PC-3 (cell line): Measurements from ENCODE around the gene PAFAH2.

Source experiments
- CTCF ChIP-seq: fragments of 300-600 bp; sonication (generic); conservative IDR thresholded peaks from 2 replicates; pipeline ENCODE4 v1.5.1; 2017; ENCODE audit warnings: antibody characterized with exemption, low read depth, mild to moderate bottlenecking, low read length
- EZH2 ChIP-seq: fragments of 300-600 bp; sonication (generic); IDR thresholded peaks from one replicate; pipeline ENCODE4 v1.6.1; 2017; ENCODE audit warnings: antibody characterized with exemption, mild to moderate bottlenecking, low read length; ENCODE audit not compliant: unreplicated experiment
- EZH2phosphoT487 ChIP-seq: fragments of 300-600 bp; sonication (generic); IDR thresholded peaks from 2 replicates; pipeline ENCODE4 v1.6.1; 2018; ENCODE audit warnings: mild to moderate bottlenecking, antibody characterized with exemption, low read length, borderline replicate concordance

GRCh38 chr1:26044971-26045721 lies 47.3 kb upstream of the PAFAH2 start:
- TF ChIP-seq CTCF = no peak
- TF ChIP-seq EZH2 = no peak
- no peak for TF ChIP-seq EZH2phosphoT487
